Epithelial cell of esophagus (primary cell): ENCODE measurements around the gene HOXB9.
A peak's percentile ranks its signal among the peaks of the same experiment; 100 is the strongest.

Source experiments
- DNase-seq: peaks from one replicate; pipeline ENCODE4 v3.0.0; 2010; ENCODE audit warnings: low read depth
- H3K4me3 ChIP-seq: 2 replicates; pipeline ENCODE4 v1.5.1; 2011; ENCODE audit warnings: mild to moderate bottlenecking, low read length, control low read depth
- TF ChIP-seq, protein P1 (sequence below): IDR thresholded peaks from 2 replicates; pipeline ENCODE4 v1.5.1; 2011; ENCODE audit warnings: low read depth, mild to moderate bottlenecking, low read length, control low read depth, inconsistent platforms; ENCODE audit not compliant: insufficient read depth; ENCODE audit errors: missing control alignments

HOXB9 gene

DNA sequence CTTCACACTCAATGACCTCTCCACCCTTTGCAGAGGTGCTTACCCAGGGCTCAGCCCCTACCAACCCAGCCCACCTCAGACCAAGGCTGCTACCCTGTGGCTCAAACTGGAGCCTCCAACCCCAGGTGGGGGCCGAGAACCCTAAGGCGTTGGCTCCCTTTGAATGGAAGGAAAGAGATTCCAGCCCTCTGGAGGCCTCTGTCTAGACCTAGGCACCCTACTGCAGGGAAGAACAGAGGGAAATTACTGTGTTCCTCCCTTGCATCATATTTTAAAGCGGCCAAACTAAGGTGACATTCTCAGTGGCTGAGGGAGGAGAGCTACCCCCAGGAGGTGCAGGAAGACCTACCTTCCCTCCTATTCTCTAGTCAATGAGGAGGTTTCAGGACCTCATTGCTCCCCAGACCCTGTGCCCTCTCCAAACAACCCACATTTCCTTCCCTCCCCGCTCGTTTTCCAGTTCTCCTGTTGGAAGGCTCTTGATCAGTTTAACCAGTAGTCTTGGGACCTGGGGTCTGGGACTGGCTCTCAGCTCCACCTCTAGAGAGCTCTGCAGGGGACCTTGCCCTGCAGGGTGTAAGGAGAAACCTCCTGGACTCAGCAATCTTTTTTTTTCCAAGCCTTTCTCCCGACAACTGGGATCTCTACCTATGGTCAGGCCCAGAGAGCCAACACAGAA lies 5.6 kb downstream of the HOXB9 start:
- TF ChIP-seq, protein P1, sequence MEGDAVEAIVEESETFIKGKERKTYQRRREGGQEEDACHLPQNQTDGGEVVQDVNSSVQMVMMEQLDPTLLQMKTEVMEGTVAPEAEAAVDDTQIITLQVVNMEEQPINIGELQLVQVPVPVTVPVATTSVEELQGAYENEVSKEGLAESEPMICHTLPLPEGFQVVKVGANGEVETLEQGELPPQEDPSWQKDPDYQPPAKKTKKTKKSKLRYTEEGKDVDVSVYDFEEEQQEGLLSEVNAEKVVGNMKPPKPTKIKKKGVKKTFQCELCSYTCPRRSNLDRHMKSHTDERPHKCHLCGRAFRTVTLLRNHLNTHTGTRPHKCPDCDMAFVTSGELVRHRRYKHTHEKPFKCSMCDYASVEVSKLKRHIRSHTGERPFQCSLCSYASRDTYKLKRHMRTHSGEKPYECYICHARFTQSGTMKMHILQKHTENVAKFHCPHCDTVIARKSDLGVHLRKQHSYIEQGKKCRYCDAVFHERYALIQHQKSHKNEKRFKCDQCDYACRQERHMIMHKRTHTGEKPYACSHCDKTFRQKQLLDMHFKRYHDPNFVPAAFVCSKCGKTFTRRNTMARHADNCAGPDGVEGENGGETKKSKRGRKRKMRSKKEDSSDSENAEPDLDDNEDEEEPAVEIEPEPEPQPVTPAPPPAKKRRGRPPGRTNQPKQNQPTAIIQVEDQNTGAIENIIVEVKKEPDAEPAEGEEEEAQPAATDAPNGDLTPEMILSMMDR: no peak
- no peak for DNase-seq
- no peak overlapping the region for H3K4me3 ChIP-seq

DNA sequence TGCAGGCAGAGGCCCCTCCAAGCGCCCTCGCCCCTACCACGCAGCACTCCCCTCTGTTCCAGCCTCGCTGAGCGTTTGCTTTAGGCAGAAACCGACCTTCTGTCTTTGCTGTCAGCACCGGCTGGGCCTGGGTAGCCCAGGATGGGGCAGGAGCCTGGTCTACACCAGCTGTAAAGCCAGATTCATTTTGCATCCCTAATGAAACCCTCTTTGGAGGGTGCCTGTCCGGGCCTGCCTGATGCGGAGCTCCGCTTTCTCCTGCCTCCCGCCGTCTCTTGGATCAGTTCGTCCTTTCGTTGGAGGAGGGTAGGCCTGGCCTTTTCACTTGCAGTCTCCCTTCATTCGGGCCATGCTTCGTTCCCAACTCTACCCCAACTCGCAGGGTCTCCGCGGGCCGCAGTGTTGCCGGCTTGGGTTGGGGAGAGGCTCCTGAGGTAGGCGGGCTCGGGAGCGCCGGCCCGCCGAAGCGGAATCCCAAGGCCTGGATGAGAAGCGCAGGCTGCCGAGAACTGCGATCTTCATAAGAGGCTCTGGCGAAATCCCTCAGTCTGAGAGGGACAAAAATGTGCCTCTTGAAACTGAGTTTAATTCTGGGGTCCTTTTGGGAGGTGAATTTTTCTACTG lies 6.2 kb downstream of the HOXB9 start:
- no peak overlapping the region for H3K4me3 ChIP-seq
- DNase-seq: no peak
- TF ChIP-seq, protein P1: no peak

DNA sequence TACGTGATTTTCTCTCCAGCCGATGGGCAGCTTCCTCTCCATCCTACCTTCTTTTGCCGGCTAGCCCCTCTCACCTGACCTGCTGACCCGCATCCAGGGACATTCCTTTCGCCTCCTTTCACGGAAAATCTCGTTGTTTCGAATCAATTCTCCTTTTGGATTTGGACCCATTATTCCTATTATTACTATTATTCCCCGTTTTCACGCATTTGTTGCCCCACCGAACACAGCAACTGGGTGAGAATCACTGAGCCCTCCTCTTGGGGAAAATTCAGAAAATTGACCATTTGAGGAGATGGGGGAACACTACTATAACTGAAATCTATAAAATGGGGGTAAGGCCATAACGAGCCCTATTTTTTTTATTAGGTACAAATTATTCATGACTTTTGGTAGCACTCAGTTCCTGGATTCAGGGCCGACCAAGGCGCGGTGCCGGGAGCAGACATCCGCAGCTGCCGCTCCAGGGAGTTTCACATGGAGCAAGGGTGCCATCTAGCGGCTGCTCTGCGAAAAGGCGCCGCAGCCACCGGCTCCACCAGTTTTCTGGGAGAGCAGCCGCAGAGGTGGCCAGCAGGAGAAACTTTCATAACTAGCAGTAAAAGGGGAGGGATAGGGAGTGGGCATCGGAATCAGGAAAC lies 7.8 kb downstream of the HOXB9 start:
- DNase-seq: peak; percentile 80
- no peak overlapping the region for H3K4me3 ChIP-seq
- TF ChIP-seq, protein P1: peak; percentile 90

DNA sequence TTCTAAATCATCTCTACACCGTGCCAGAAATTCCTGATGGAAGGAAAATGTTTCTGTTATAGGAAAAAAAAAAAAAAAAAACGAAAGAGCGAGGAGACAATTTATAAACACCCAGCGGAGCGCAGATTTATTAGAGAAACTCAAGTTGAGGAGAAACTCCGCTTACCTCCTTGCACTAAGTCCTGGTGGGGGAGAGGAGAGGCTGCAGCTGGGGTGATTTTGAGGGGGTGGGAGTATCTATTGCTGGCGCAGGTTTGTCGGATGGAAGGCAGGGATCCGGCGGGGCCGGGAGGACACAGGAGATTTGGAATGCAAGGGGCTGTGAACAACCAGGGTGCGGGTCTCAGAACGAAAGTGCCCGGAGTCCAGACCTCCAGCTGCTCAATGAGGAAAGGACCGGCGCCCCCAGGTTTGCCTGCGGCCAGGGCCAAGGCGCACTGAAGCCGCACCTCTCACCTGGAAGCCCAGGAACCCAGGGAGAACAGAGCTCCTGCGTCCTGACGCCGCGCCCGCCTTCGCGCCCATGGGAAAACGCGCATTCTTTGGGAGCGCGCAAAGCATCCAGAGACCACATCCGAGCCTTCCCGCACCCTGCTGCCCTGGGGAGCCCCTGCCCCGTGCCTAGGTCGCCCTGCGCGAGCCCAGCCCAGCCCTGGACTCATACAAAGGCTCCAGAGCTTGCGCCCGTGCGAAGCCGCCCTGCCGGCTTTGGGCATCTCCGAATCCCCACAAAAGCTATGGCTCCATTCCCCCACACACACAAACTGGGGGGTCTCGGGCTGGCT lies 8.5 kb downstream of the HOXB9 start:
- no peak for DNase-seq
- H3K4me3 ChIP-seq: no peak overlapping the region
- TF ChIP-seq, protein P1: no peak

DNA sequence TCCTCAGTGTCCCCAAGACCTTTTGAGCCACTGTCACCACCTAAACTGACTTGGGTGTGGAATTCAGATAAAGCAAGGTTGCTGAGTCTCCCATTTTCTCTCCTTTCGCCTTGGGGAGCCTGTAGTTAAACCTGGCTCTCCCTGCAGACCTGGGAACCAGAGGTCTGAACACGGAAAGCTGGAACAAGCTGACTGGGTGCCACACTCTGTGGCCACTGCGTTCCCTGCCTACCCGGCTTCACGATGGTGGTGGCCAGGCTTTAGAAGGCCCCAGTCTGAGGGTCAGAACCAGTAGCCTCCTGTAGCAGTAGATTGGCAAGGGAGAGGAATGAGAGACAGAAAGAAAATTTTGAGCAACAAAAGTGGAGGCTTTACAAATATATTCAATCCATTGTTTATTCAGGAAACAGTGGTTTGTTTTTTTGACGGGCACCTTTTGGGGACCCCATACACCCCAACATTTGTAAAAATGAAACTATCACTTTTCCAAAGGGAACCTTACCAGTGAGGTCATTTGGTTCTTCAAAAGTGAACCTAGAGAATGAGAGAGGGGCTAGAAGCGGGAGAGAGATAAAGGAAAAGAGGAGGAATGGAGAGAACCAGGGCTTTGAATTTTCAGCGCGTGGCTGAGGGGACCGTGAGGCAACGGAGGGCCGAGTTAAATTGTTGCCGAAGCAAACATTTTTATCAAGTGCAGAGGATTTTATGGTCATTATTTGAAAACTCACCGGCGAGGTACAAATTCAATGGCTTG lies 9.3 kb downstream of the HOXB9 start:
- TF ChIP-seq, protein P1: no peak
- no peak overlapping the region for H3K4me3 ChIP-seq
- no peak for DNase-seq

DNA sequence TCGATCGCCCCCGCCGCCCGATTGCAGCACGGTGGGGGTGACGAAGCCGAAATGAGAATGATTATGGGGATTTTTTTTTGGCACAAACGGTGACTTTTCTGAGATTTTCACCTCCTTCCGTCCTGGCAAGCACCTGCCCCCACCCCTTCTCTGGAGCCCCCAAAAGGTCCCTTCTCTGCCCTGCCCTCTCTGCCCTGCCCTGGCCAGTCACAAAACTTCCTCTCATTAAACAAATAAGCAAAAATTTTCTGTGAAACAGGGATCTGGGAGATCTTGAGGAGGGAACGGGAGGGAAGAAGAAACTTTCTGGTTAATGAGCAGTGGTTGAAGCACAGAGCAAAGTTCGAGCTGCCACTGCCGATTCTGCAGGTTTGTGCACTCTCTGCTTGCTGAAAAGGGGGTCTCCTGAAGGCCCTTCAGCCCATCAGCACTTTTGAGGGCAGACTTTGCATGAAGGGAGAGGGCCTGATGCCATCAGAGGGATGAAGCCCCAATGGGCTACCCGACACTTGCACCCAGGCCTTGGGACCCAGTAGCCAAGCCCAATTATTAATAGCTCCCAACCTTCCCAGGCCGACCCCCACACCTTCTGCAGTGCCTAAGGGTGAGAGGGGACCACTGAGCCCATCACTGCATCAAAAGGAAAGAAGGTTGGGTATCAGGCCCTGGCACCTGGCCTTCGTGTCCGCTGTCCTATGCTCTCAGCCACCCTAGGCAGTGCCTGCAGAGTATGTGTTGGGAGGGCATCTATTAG lies 10.0 kb downstream of the HOXB9 start:
- TF ChIP-seq, protein P1: no peak
- no peak for DNase-seq
- H3K4me3 ChIP-seq: no peak overlapping the region
